ENCODE results near the gene ZNF354C. TPM values are rescaled to one million over a fixed set of nuclear protein-coding genes. Genes with fewer than 3 reads are reported as not detected.

The ZNF354C gene
- total RNA-seq: 1 to 10 TPM; 3.5 to 5.5 (median 4.2) TPM
- polyA plus RNA-seq: 1 to 10 TPM; 1.1 to 2.3 TPM
- long read RNA-seq, donor 1, full-length matches to known transcripts: 7 of 7 reads
- long read RNA-seq, donor 1, partial matches to known transcripts: 0 of 7 reads
- long read RNA-seq, donor 1, other reads (novel, unspliced or antisense): 0 of 7 reads
- long read RNA-seq, donor 2, full-length matches to known transcripts: 5 of 6 reads
- long read RNA-seq, donor 2, partial matches to known transcripts: 0 of 6 reads
- long read RNA-seq, donor 2, other reads (novel, unspliced or antisense): 1 of 6 reads
- long read RNA-seq, donor 3, full-length matches to known transcripts: 3 of 6 reads
- long read RNA-seq, donor 3, partial matches to known transcripts: 0 of 6 reads
- long read RNA-seq, donor 3, other reads (novel, unspliced or antisense): 3 of 6 reads

- WGBS, 2 donors: 1 to 3% methylated on average over 81 of the region's 81 CpGs
- H3K4me1 ChIP-seq: peaks cover 5 to 20% (median 11%) of the 10 kb centered on the region in 9 donors
- peak in 2 of 9 donors; percentile 10 to 12 for TF ChIP-seq CTCF (IDR thresholded peaks at IDR 0.05)
- ATAC-seq (peak; percentile 98 to 100 (median 99)), DNase-seq (peak; percentile 91 to 93)
- intact Hi-C loops (cut with DNase I): loop anchor here in 5 of 10 donors (1.0 to 5.0 kb wide), 5 partner anchors 36 to 330 kb away; partner anchors contain the start of genes ZNF354A (in 5 of the 5) and ZNF879 (in 3 of the 5)
- peaks cover 0 to 33% (median 16%) of the 10 kb centered on the region in 9 donors for H3K36me3 ChIP-seq
- peak within 1 kb of the TSS; percentile 60 to 85 (median 80) for H3K4me3 ChIP-seq
- H3K27me3 ChIP-seq: no peaks in the 10 kb centered on the region
- peaks cover 0 to 34% (median 2%) of the 10 kb centered on the region in 11 donors for H3K9me3 ChIP-seq
- H3K27ac ChIP-seq: peak within 1 kb of the TSS; percentile 31 to 89 (median 80)
Measured at GRCh38 chr5:179060116-179061008, at the start of gene ZNF354C. Gene ZNF354C, plus strand, starts transcription at chr5:179060373. Its CDS starts 1,696 bp downstream, at chr5:179062069.

- no peak for TF ChIP-seq CTCF (IDR thresholded peaks at IDR 0.05)
- Histone ChIP-seq H3K36me3 (peaks cover 3 to 38% (median 32%) of the 10 kb centered on the region in 9 donors), H3K4me3 (peak within 1 kb of the TSS; percentile 22 to 96 (median 74)), H3K4me1 (peaks cover 0 to 18% (median 9%) of the 10 kb centered on the region in 9 donors), H3K27me3 (no peaks in the 10 kb centered on the region), H3K27ac (peak within 1 kb of the TSS; percentile 80 to 94 (median 88)), H3K9me3 (peaks cover 0 to 29% (median 27%) of the 10 kb centered on the region in 11 donors)
- peak; percentile 97 to 99 (median 99) for ATAC-seq
- DNase-seq: peak; percentile 94 to 95
- WGBS, 2 donors: 0 to 1% methylated on average over 71 to 72 of the region's 72 CpGs
- intact Hi-C loops (cut with DNase I): loop anchor here in 6 of 10 donors (1.0 to 10.0 kb wide), 10 partner anchors 37 to 291 kb away; partner anchors contain the start of genes ZNF454 (in 5 of the 6), ZNF354C (in 4 of the 6) and ZNF354A (in 1 of the 6)
Measured at GRCh38 chr5:179023528-179024189, 36.5 kb upstream of the ZNF354C start, which contains the start of gene ZNF879. Gene ZNF879, plus strand, starts transcription at chr5:179023804. Its CDS starts 1,201 bp downstream, at chr5:179025005.

- Histone ChIP-seq H3K4me3 (no peak overlapping the region), H3K9me3 (peaks cover 5 to 100% (median 99%) of the 10 kb centered on the region in 11 donors), H3K27ac (no peak overlapping the region), H3K4me1 (no peaks in the 10 kb centered on the region), H3K36me3 (peaks cover 13 to 76% (median 56%) of the 10 kb centered on the region in 9 donors), H3K27me3 (no peaks in the 10 kb centered on the region)
- intact Hi-C loops (cut with DNase I): no loop called here
- TF ChIP-seq CTCF (IDR thresholded peaks at IDR 0.05): no peak
- 97 to 98% methylated on average over 7 of the region's 7 CpGs for WGBS, 2 donors
- DNase-seq: no peak
- no peak for ATAC-seq
Measured at GRCh38 chr5:179033004-179033580, 27.1 kb upstream of the ZNF354C start.
